NCI-H1105 (cell line): Measurements from ENCODE around the gene IL22RA2.
"Not testable (repeated sequence)": the region's sequence is repeated elsewhere in the genome, so short reads cannot be mapped to it uniquely, and the experiment has no call there.

Experiments used
- DNase-seq: peaks from one replicate; lab custom pipeline; 2025; lab: John Stamatoyannopoulos, UW

IL22RA2 gene, protein sequence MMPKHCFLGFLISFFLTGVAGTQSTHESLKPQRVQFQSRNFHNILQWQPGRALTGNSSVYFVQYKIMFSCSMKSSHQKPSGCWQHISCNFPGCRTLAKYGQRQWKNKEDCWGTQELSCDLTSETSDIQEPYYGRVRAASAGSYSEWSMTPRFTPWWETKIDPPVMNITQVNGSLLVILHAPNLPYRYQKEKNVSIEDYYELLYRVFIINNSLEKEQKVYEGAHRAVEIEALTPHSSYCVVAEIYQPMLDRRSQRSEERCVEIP

DNA sequence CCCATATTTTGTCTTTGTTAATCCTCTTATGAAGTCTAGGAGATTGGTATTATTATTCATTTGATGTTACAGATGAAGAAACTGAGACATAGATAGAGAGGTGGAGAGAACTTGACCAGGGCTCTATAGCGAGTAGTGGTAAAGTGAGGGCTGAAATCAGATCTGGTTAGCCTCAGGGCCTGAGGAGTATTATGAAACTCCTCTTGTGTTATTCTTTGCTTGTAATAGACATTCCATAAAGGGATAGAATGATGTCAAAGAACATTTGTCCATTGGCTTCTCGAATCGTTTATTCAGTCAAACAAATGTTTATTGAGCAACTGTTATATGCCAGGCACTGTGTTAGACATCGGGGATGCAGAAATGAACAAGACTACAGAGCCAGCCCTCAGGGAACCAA, at the start of gene IL22RA2:
Gene IL22RA2, minus strand, starts transcription at position 144 of the 400 bp plus-strand sequence. CDS start 11,895 bp downstream, outside the sequence.
- DNase-seq, result no peak

- DNase-seq, result no peak
These were observed 48.9 kb upstream of the IL22RA2 start for GRCh38 chr6:137222381-137222780.

DNA sequence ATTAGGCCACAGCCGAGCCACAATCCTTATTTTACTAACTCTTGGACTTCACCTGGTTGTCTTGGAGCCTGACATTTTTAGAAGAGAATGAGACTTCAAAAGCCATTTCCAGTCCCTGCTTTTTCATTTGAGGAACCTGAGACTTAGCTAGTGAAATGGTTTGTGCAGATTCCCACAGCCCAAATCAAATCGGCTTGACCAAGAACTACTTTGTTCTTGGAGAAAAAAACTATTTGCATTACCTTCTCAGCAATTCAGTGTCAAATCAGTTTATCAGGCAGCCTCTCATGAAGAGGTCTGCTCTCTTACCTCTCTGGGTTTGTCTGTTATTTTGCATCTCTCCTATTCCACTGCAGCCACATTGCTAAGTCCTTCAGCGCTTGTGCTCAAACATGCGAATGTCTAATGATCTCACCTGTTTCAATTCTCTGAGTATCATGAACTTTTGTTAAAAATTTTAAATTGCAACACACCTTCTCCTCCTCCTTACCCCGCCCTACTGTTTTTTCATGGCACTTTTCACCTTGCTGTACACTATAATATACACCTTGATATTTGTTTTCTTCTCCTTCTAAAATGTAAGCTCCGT, 46.3 kb upstream of the IL22RA2 start:
- no peak for DNase-seq

DNA sequence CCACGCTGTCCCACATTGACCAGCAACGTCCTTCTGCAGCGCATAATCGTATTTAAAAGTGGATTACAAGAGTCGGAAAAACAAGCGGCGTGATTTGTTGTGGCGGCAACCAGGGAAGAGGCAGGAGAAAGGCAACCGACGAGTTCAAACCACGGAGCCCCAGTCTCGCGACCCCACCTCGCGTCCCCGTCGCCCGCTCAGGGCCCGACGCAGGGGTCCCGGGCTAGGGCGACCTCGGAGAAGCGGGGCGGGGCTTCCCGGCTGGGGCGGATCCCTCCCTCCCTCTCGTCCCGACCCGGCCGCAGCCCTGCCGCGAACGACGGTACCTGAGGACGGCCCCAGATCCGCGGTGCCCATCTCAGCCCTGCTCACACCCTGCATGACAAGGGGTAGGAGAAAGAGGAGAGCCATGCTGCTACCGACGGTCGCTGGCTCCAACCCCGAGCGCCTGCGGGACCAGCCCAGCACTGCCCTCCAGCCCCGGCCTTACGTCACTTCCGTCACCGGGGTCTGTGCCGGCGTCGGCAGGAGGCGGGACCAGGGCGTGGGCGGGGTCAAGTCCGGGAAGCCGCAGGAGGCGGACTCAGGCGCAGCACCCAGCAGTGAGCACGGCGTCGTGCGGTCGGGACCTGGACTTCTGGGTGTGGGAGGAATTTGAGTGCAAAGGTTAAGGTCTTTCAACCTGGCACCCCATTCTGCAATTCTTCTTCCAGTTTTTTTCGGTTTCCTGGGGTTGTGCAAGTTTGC, 45.6 kb upstream of the IL22RA2 start, which contains the start of gene IFNGR1:
Gene IFNGR1, minus strand, starts transcription at position 469 of the 747 bp plus-strand sequence. Its CDS starts 58 bp downstream, at position 411.
- DNase-seq, result peak; percentile 91

- DNase-seq, result no peak
These were observed 45.1 kb upstream of the IL22RA2 start for GRCh38 chr6:137218473-137218916.

DNA sequence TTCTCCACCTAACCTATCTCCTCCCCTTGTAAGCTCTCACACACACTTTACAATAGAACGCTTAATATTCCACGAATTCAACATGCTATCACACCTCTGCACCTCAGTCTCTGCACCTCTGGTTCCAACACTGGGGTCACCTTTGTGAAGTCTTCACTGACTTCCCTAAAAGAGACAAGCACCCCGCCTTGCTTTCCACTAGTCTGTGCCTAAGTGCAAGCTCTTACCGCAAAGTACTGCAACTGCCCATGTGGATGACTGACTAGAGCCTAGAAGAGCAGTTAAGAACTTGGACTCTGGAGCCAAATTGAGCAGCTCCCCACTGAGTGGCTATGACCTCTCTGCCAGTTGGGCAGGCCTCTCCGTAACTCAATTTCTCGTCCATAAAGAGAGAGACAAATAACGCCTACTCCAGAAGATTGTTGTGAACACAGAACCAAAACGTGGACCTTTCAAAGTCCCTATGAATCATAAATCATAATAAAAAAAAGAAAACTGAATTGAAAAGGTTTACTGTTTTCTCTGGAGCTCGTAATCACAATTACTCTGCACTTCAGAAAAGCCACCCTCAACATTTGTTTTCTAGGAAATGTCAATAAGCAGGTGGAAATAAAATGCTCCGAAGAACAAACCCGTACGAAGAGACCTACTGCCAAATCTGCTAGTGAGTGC, 44.5 kb upstream of the IL22RA2 start:
- no peak for DNase-seq

- DNase-seq, result no peak
These were observed 43.6 kb upstream of the IL22RA2 start for GRCh38 chr6:137216875-137217553.

DNA sequence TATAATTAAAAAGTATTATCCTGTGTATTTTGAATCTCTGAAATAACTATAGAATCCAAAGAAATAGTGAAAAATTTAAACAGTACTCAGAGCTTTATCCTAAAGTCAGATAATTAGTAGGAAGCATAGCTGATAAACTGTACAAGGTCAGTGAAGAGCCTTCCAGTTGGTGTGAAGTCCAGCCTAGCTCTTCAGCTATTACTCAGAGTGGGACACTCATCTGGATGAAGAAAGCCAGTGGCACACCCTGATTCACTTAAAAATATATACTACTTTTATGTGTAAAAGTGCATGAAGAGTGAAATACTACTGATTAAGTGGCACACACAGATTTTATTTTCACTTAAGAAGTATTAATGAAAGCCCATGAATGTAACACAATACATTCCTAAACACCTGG, 42.7 kb upstream of the IL22RA2 start:
- no peak for DNase-seq

DNA sequence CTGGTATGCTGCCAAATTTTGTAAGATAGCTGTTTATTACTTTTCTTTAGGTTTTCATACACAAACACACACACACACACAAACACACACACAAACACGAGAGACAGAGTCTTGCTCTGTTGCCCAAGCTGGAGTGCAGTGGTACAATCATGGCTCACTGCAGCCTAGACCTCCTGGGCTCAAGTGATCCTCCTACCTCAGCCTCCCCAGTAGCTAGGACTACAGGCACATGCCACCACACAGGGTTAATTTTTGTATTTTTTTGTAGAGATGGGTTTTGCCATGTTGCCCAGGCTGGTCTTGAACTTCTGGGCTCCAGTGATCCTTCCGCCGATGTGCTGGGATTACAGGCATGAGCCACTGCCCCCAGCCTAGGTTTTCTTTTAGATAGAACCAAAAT, 42.2 kb upstream of the IL22RA2 start:
- not testable (repeated sequence) for DNase-seq

DNA sequence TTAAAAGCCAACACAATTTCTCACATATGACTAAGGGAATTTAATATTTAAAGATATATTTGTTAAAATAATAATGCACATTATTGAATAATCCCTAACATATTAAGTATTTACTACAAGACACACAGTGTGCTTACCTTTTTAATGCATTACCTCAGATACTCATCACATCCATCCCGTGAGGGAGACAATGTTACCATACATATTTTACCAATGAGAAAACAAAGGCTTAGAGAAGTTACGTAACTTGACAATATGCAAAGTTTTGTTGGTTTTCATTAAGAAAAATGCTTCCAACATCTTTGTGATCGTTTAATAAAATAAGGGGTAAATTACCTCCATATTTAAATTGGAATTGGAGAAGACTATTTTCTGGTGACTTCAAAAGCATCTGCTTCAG, 41.5 kb upstream of the IL22RA2 start:
- no peak for DNase-seq

GRCh38 chr6:137213813-137214212, 40.4 kb upstream of the IL22RA2 start:
- DNase-seq, result no peak

- no peak for DNase-seq
These were observed 39.9 kb upstream of the IL22RA2 start for GRCh38 chr6:137213331-137213740.

GRCh38 chr6:137211910-137212309, 38.5 kb upstream of the IL22RA2 start:
- DNase-seq, result no peak

- DNase-seq, result no peak
These were observed 37.5 kb upstream of the IL22RA2 start for GRCh38 chr6:137210903-137211302.

DNA sequence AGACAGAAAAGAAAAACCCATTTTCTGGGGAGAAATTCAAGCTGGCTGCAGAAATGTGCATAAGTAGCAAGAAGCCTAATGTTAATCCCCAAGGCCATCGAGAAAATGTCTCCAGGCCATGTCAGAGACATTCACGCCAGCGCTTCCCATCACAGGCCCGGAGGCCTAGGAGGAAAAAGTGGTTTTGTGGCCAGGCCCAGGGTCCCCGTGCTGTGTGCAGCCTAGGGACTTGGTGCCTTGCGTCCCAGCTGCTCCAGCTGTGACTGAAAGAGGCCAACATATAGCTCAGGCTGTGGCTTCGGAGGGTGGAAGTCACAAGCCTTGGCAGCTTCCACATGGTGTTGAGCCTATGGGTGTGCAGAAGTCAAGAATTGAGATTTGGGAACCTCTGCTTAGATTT, 34.8 kb upstream of the IL22RA2 start:
- no peak for DNase-seq

- not testable (repeated sequence) for DNase-seq
These were observed 34.0 kb upstream of the IL22RA2 start for GRCh38 chr6:137207457-137207856.

- no peak for DNase-seq
These were observed 33.1 kb upstream of the IL22RA2 start for GRCh38 chr6:137206577-137206976.

GRCh38 chr6:137203256-137203655, 29.8 kb upstream of the IL22RA2 start:
- DNase-seq, result no peak

DNA sequence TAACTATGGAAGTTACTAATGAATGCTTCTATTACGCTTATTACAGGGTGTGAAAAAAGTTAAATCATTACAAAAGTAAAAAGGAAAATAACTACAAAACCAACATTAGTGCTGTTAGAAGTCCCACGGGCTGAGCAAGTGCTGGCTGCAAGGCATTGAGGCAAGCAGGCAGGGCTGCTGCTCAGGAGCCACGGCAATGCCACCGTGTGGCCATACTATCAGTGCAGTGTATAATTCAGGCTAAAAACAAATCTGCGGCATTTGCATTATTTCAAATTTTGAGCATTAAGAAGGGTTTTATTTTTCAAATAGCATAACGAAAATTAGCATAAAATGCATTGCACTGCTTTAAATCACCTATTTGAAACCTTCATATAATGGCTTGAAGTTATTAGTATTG, 28.6 kb upstream of the IL22RA2 start:
- DNase-seq, result no peak

DNA sequence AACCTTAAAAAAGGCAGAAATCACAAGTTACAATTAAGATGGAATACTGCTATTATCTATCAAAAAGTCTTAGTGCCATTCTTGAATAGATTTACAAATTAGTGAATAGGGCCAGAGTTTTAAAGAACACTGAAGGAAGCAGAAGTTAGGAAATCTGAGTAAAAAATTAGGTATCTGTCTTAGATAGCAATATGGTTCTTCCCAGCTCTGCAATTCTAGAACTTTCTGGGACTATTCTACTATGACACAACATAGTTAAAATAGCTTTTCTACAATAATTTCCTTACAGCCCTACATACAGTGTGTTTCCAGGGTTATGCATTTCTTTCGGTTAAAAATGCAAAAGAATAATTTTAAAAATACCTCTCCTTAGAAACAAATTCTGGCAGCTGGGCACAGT, 27.6 kb upstream of the IL22RA2 start:
- DNase-seq, result no peak

GRCh38 chr6:137200288-137200687, 26.8 kb upstream of the IL22RA2 start:
- DNase-seq, result no peak
